Activated effector memory CD4-positive, alpha-beta T cell treated with anti-CD3 and anti-CD28 coated beads, Interleukin-2, amount 50 U/mL, for 16 hours (primary cell): ENCODE measurements around the gene CHD6.

Experiments used
- DNase-seq: peaks from one replicate; pipeline ENCODE4 v3.0.0-alpha.2; 2020

Gene CHD6

DNA sequence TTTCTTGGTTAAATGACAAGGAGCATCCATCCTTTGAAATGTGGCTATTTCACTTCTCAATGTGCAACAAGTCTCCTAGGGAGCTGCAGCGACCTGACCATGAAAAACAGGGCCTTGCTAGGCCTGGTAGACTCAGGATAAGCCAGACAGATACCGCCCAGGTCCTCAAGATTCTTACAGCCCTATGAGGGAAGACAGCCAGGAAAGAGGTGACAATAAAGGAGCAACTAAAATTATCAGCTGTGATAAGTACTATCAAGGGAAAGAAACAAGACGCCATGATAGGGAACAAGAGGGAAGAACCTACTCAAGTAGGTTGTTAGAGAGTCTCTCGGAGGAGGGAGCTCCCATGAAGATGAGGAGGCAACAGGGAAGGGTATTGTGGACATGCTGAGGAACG is 200.1 kb downstream of the CHD6 start:
- DNase-seq, result no peak

DNA sequence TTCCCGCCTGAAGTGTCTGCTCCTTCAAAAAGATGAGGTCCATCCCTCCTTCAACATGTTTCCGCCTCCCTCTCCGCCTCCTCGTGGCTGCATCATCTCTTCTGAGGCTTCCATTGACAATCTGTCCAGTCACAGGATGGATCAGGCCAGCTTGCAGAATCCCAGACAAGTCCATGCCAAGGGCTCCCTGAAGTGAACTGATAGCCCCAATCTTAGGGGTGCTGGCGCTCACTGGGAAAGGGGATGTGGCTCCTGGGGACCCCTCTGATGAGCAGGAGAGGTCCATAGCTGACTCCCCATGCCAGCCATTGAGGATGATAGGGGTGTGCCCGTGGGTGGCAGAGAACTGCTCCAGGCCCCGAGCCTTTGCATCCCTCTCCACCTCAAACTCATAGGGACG is 203.0 kb downstream of the CHD6 start:
- no peak for DNase-seq

DNA sequence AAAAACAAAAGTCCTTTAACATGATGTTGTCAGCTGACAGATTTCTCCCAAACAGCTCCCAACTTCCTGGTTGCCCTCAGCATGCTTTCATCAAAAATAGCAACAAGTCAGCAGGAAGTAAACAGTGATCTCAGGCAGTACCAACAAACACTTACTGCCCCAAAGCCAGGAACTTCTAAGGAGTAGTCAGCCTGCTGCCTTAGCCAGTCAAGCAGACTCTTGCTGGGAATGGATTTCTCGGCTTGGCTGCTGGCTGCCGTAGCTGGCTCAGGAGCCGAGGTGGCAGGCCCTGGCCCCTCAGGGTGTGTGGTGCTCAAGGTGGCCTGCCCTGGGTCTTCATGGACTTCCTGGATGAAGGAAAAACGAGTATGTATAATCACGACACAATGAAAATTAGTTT is 205.0 kb downstream of the CHD6 start:
- no peak for DNase-seq

DNA sequence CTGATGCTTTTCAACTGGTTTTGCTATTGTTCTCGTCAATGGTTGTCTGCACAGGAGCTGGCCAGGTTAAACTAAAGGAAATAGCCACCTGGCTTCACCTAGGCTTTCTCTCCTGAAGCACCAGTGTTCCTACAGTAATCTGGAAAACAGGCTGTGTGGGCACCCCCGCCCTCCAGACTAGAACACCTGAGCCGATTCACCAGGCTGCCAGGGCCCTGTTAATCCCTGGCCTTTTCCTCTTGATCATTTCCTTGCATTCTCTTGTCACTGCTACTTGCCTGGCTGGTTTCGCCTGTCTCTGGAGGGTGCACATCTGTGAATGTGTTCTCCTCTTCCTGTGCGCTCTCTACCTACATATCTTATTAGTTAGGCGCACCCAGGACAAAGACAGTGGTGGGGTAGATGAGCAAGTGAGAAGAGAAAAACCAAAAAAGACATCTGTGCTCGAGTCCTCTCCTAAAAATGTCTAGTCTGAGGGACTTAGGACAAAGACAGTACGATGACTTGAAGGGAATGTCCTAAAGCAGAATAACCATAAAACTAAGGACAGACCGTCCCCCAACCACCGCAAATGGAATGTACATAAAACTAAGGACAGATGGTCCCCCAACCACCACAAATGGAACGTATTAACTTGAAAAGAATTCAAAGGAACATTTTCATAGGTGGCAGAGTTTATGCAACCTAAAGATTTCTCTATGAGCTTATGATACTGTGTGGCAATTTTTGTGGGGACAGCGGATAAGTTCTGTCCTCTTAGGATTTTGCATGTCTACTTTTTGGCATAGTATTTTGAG is 205.7 kb downstream of the CHD6 start:
- DNase-seq, result no peak

DNA sequence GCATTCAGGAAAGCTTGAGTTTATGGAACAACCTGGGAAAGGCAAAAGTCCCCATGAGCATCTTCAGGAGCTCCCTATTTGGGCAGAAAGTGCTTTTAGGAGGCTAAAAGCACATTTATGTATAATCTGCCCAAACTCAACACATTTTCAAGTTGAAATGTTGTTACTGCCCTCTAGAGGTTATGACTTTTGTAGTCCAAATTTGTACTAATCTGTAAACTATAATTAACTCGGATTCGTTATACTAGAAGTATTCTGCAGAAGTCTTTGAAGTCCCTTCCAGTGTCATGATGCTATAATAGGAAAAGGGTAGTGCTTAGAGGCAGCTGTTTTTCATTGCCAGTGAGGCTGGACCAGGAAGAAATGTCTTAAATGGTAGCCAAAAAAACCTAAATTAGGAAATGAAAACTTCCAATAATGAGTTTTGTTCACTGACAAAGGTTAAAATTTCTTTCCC is 206.8 kb downstream of the CHD6 start:
- no peak for DNase-seq

DNA sequence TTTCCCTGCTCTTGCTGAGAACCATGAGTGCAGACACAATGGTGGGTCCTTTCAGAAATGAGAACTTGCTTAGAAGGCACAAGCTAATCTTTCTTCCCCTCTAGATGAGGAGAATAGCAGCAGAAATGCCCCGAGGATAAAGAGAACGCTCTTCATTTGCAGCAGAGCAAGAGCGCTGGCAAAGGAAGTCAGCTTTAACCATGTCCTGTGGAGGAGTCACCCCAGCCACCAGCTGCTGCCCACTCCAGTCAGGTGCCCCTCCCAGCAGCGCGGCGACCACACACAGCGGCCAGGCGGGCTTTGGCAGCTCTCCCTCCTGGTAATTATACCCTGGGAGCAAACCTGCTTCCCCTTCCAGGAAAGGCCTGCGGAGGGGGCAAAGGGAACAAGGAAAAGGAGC is 209.2 kb downstream of the CHD6 start:
- no peak for DNase-seq

DNA sequence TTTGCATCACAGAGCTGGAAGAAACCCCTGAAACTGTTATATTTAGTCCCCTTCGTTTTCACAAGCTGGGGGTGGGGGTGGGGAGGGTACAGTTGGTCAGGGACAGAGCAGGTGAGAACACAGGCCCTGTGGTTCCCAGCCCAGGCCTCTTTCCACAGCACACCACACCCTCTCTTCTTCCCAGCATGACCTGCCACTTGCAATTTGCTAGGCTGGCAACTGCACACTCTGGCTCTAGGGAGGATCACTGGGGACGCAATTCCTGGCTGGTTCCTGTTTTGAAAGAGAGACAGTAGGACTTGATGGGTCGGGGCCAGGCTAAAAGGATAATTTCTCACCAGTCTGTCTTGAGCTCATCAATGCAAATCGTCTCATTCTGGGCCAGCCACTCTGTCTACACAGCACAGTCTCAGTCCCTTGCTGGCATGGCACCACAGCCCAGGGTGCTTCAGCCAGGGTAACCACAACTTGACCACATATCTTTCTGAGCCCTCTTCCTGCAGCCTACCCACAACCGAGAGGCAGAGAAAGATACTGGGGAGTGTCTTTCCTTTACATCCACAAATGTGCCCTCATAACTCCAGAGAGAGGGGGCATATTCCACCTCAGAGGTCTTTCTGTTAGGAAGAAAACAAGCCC is 209.9 kb downstream of the CHD6 start:
- DNase-seq, result no peak

DNA sequence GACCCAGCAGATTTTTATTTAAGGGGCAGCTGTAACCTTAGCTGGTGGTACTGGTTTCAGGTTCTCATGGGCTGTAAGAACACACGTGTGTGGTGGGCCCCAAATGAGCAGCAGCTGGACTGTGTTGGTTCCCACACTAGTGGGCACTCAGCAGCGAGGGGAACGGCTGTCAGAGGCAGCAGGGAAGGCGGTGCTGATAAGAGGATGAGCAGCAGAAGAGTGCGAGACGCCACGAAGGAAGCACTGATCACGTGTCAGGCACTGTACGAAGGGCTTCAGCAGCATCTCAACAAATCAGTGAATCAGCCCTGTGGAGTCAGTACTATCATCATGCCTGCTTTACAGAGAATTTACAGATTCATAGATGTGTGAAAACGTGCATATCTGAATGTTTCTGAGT is 210.6 kb downstream of the CHD6 start:
- DNase-seq, result no peak

DNA sequence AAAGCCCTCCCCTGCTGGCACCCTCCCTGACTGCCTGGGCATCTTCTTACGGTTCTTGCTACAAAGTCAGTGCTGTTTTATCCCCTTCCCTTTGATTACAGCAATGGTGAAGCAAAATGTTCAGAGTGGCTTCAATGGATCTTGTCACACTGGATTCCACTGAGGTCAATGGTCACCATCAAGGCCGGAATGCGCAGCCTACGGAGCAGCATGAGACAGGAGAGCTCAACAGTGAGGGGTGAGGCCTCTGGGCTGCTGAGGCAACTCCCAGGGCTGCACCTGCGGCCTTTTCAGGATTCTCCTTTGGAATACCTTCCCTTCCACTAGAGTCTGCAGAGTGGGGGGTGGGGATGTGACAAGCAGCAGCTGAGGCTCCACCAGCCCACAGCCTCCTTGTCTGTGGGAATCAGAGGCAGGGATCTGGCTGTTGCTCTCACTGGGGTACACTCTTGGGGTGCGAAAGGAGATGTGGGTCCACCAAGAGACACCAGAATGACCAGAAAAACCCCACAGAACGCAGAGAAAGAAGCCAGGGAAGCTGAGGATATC is 211.2 kb downstream of the CHD6 start:
- DNase-seq, result no peak

DNA sequence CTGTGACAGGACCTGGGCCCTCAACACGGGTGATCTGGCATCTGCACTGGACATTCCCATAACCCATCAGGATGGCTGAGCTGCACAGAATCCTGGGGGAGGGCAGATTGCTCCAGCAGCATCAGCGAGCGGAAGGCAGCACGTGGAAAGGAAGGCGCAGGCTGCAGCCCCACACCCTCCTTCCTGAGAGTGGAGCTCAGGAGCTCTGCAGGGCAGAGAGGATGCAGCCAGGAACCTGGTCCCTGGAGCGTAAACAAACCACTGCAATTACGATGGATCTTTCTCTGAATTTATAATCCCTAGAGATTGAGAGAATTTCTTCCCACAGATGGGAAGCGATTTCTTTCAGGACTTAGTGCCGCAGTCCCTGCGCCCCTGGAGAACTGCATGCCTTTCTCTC is 211.8 kb downstream of the CHD6 start:
- no peak for DNase-seq

DNA sequence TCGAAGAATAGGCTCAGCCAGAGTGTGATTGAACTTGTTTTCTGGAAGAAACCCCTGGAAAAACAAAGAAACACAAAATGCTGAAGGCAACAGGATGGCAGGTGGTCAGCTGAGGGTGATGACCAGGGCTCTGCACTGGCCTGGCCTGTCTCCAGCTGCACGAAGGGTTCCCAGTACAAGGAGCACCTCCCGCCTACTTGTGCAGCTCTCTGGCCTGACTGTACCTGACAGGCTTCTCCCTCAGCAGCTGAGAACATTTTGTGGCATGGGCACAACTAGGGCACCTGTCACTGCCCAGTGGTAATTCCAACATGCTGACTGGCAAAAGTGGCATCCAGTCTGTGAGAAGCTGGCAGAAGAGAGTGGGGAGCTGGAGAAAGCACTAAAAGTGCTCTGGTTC is 212.7 kb downstream of the CHD6 start:
- DNase-seq, result no peak

DNA sequence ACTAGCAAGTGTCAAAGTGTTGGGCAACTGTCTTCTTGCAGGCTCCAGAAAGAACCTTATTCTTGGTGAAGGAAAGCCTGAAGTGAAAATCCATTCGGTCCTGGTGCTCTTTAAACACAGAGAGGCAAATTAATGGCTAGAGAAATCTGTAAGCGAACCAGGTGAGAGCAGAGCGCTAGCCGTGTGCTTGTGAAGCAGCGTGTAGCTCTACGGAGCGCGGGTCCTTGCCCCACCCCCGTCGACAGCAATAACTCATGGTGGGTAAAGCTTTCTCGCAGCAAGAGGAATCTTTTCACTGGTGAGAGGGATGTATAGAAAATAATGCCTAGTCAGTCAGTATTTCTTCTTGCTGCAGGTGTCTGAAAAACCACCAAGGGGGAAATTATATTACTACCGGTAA is 214.6 kb downstream of the CHD6 start:
- no peak for DNase-seq

DNA sequence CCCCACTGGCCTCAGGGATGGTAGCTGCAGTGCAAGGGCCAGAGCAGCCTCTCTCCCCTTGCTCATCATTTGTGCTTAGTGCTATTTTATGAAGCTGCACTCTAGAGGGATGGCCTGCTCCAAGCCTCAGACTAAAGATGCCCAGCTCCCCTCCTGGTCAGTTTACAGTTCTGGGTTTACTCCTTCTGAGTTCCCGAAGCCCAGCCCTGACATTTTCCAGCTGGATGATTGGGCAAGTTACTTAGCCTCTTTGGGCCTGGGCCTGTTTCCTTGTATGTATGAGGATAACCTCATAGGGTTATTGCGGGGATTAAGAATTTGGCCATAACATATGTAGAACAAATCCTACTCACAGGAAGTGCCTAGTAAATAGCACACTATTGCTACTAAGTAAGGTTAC is 219.8 kb downstream of the CHD6 start:
- DNase-seq, result no peak

DNA sequence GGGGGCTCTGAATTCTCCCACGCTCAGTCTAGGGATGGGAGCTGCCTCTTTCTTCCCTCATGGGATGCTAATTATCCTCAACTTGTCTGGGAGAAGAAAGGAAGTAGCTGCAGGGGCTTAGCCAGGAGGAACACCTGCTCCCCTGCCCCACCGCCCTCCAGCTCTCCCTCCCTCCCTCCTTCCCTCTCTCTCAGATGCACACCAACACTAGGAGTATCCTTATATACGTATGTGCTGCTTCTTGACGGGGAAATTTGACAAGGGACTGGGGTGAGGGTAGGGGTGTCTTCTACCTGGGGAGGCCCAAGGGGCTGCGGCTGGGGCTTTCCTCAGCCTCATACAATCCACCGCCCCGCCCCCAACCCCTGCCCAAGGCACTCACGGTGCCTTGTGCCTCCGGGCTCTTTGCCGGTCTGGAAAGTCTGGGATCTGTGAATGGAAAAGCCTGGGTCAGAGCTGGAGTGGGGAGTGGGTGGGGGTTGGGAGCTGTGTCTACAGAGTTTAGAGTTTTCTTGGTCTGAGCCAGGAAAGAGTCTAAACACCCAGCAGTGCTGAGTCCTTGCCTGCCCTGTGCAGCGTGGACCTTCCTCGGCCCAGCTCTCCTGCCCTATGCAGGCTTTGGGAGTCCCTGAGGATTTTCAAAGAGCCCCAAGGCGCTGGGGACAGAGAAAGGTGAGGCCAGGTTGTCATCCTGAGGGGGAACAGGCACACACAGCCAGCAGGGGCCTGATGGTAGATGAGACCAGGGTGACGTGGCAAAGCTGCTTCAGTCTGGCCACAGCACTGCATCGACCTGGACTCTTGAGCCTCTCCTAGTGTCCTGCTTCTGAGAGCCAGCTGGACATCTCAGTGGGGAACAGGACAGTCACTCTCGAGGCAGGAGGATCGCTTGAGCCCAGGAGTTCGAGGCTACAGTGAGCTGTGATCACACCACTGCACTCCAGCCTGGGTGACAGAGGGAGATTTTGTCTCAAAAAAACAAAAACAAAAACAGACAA is 222.2 kb downstream of the CHD6 start:
- DNase-seq, result no peak

DNA sequence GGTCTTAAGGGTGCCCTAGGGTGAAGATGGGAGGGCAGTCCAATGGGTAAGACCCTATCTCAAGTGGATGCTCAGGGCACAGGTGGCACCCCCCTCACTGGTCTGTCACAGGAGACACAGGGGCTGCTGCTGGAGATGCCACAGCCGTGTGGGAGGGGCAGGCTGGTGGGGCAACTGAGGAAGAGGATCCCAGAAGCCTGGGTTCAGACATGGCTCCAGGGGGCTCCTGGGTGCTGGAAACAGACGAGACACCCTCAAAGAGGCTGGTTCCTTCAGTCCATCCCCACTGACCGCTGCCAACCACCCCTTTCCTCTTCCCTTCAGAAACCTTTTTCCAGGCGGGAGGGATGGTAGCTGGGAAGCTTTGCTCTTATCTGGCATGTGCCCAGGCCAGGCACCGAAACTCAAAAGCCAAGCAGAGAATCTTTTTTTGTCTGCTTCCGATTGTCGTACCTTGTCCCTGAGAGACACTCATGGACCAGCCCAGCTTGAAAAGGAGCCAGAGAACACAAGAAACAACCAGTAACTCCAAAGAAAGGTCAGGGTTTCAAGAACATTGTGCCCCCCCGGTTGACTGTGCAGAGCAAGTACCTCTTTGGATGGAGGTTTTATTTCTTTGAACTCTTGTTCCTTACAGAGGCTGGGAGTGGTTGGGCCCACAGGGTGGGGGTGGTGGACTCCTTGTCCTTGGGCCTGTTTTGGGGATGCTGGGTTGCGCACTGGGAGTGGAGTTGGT is 223.1 kb downstream of the CHD6 start:
- no peak for DNase-seq

DNA sequence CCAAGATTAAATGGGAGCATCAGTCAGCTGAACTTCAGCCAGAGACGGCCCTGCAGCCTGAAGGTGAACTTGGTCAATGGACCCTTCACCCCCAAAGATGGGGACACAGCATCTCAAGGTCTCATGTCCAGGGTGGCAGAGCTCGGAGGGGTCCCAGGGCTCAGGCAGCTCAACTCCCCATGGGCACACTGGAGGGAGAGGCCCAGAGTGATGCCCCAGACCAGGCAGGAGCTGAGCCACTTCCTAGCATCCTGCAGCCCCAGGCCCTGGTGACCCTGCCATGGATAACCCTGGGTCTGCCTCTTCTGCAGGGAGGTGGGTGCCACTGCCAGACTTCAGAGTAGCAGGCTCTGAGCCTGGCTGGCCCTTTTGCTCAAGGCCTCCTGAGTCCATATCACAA is 224.1 kb downstream of the CHD6 start:
- DNase-seq, result no peak

DNA sequence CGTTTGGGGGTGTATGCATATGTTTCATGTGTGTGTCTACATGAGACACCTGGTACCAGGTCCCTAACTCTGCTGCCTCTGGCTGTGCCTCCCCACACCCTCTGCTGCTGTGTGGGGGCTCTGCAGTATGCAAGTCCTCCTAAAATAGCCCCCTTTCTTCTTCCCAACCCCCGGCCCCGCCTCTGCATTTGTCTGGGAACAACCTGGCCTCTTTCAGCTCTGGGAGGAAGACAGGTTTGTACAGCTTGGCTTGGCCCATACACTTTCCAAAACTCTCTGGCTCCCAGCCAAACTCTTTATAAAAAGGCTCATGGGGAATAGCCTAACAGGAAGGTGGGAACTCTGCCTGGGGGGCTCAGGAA is 224.5 kb downstream of the CHD6 start:
- no peak for DNase-seq

DNA sequence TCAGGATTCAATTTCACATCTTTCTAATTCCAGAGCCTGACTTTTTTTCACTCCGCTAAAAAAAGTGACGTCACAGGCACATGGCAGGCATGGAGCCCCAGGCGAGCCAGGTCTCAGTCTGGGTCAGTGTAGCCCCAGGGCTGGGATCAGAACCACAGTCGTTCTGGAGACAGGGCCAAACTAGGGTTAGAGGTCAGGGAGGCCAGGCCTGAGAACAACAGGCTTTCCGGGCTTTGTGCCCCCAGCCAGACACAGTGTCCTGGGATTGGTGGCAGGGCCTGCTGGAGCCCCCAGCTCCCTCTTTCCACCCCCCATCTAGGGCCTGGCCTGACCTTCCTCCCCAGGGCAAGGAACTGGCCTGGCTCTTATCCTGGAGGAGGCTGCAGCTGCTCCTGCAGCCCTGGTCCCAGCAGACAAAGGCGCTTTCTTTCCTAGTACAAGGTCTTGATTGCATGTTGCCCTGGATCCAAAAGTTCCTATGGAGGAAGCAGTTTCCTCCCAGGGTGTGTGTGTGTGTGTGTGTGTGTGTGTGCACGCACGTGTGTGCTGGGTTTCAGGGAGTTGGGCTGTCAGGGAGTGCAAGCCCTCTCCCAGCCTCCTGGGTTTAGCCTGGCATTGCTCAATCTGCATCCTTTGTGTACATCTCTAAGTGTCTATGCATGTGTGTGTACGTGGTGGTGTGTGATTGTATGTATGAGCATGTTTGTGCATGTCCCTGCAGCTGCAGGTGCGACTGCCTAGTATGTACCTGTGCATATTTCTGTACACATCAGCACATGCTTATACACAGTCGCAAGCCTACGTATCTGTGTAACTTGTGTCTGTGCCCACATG is 225.1 kb downstream of the CHD6 start:
- no peak for DNase-seq

DNA sequence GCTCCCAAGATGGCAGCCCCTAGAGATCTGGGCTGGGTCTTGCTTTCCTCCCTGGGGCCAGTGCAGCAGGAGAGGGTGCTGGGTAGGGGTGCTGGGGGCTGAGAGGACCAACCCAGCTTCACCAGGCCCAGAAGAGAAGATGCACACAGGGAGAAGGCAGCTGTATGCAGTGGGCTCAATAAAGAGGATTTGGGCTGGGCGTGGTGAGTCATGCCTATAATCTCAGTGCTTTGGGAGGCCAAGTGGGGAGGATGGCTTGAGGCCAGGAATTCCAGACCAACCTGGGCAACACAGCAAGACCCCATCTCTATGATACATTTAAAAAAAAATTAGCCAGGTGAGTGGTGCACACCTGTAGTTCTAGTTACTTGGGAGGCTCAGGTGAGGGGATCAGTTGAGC is 225.9 kb downstream of the CHD6 start:
- DNase-seq, result no peak

DNA sequence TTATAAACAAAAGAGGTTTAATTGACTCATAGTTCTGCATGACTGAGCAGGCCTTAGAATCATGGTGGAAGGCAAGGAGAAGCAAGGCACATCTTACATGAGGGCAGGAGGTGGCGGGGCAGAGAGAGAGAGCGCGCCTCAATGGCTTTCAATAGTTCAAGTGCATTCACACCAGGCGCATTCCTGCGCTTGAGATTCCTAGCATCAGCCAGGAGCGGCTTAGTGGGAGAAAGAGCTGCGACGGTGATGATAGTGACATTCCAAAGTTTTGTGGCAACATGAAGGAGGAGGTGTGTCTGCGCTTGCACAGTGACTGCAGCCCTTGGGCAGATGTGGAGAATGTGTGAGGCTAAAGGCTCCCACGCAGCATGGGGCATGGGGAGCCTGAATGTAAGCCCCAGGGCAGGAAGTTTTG is 226.6 kb downstream of the CHD6 start:
- DNase-seq, result no peak

DNA sequence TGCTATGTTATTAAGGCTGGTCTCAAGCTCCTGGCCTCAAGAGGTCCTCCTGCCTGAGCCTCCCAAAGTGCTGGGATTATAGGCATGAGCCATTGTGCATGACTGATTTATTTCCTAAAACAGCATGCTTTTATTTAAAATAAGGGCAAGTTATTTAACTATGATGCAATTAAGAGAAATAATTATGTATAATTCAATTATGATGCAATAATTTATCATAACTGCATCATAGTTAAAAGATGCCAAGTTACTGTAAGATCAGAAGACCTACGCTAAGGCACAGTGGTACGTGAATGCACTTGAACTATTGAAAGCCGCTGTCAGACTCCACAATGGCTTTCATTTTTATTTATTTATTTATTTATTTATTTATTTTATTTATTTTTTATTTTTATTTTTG is 227.3 kb downstream of the CHD6 start:
- no peak for DNase-seq

DNA sequence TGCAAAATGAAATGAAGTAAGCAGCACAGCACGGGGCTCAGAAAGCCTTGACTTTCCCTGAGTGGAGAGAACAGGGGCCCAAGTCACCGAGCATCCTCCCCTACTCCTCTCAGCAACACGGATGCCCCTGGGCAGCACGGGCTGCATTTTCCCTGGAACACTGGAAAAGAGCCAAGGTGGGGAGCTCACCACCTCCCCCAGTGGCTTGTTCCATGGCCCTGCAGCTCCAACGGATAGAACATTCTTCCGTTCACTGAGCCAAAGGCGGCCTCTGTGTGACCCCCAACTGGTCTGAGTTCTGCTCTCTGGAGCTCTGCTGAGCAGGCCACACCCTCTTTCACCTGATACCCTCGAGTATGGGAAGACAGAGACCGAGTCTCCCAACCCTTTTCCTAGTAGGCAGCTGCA is 230.7 kb downstream of the CHD6 start:
- DNase-seq, result no peak
